ENCODE results near the gene NAV3.

GRCh38 chr12:77782034-77782433 is 48.7 kb upstream of the NAV3 start:
- no peak for TF ChIP-seq CTCF (IDR thresholded peaks at IDR 0.05)
- TF ChIP-seq POLR2A (IDR thresholded peaks at IDR 0.05), result no peak
